ENCODE measurements around the gene CACNA2D1.

The CACNA2D1 gene

GRCh38 chr7:82375129-82375528 lies 68.4 kb downstream of the CACNA2D1 start:
- H4K8ac ChIP-seq (ENCODE audit: low read length), result no peak overlapping the region
- no peak overlapping the region for H3K4me2 ChIP-seq (ENCODE audit: low read length, poor library complexity, severe bottlenecking)
- no peak overlapping the region for H2AFZ ChIP-seq (ENCODE audit: low read depth, low read length)
- no peak overlapping the region for H2AK5ac ChIP-seq (ENCODE audit: low read length, severe bottlenecking)
- H3K18ac ChIP-seq (ENCODE audit: low read depth in 1 of 2, low read length in 2 of 2), result no peak overlapping the region
- no peak overlapping the region for H3K4me3 ChIP-seq (ENCODE audit: insufficient read depth in 1 of 2, low read depth in 1 of 2, low read length in 2 of 2)
- H3K9ac ChIP-seq (ENCODE audit: low read length), result no peak overlapping the region
- H3K36me3 ChIP-seq (ENCODE audit: control insufficient read depth in 1 of 2, insufficient read depth in 2 of 2, low read depth in 1 of 2, low read length in 2 of 2), result no peaks in the 10 kb centered on the region
- no peaks in the 10 kb centered on the region for H3K27me3 ChIP-seq (ENCODE audit: control insufficient read depth in 1 of 2, insufficient read depth in 1 of 2, low read length in 2 of 2)
- no peak overlapping the region for H2BK15ac ChIP-seq (ENCODE audit: low read depth, poor library complexity, severe bottlenecking)
- no peak overlapping the region for H3K14ac ChIP-seq (ENCODE audit: low read length in 2 of 2)
- no peak overlapping the region for H2BK5ac ChIP-seq (ENCODE audit: low read depth, low read length, poor library complexity, severe bottlenecking)
- WGBS, result 100% methylated on average over 1 of the region's 1 CpG
- peaks cover 1% of the 10 kb centered on the region for H3K79me1 ChIP-seq (replicated peaks; ENCODE audit: low read length, poor library complexity, severe bottlenecking)
- H3K9me3 ChIP-seq (ENCODE audit: control insufficient read depth, low read length), result no peaks in the 10 kb centered on the region
- H2BK120ac ChIP-seq (ENCODE audit: low read depth, low read length), result no peak overlapping the region
- no peaks in the 10 kb centered on the region for H3K4me1 ChIP-seq (ENCODE audit: control insufficient read depth, insufficient read depth, low read depth, low read length)
- no peak overlapping the region for H3K23ac ChIP-seq (ENCODE audit: low read length in 2 of 2)
- no peak overlapping the region for H3K4ac ChIP-seq (ENCODE audit: low read depth in 1 of 2, low read length in 2 of 2)
- H2BK12ac ChIP-seq (ENCODE audit: low read length in 2 of 2), result no peak overlapping the region
- no peak for DNase-seq
- H3K27ac ChIP-seq (ENCODE audit: low read length, poor library complexity, severe bottlenecking), result no peak overlapping the region
- no peak overlapping the region for H4K91ac ChIP-seq (ENCODE audit: low read length)

DNA sequence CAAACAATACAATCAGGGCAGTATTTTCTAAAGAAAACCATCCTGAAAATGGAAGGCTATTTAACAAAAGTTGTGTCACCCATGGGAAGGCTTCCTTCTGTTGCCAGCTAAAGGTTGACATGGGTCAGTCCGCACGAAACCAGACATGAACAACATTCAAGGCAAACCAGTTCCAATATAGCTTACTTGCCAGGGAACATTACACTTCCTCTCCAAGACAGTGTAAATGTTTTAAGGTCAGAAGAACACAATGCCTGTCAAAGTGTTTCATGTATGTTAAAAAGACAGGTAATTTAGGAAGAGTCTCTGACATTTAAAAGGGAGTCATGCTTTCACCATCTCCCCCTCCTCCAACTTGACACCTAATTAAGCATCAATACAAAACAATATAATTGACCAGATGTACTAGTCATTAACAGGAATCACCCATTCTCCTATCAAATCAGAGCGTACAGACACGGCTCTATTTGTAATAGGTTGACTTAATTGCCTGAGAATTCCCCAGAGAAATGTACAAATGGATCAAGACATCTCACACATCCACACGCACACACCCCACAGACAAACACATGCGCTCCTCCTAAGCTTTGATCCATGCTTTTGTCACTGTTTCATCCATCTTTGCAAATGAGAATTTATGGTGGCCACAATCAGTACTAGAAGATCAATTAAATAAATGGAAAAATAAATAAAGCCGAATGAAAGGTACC lies 69.5 kb downstream of the CACNA2D1 start:
- no peak for DNase-seq
- H3K79me1 ChIP-seq (replicated peaks; ENCODE audit: low read length, poor library complexity, severe bottlenecking), result peaks cover 1% of the 10 kb centered on the region
- no peak overlapping the region for H3K4me3 ChIP-seq (ENCODE audit: insufficient read depth in 1 of 2, low read depth in 1 of 2, low read length in 2 of 2)
- H3K4ac ChIP-seq (ENCODE audit: low read depth in 1 of 2, low read length in 2 of 2), result no peak overlapping the region
- H4K91ac ChIP-seq (ENCODE audit: low read length), result no peak overlapping the region
- no peak overlapping the region for H2AK5ac ChIP-seq (ENCODE audit: low read length, severe bottlenecking)
- no peak overlapping the region for H2BK5ac ChIP-seq (ENCODE audit: low read depth, low read length, poor library complexity, severe bottlenecking)
- H3K27me3 ChIP-seq (ENCODE audit: control insufficient read depth in 1 of 2, insufficient read depth in 1 of 2, low read length in 2 of 2), result no peaks in the 10 kb centered on the region
- no peak overlapping the region for H3K18ac ChIP-seq (ENCODE audit: low read depth in 1 of 2, low read length in 2 of 2)
- no peak overlapping the region for H3K9ac ChIP-seq (ENCODE audit: low read length)
- H3K27ac ChIP-seq (ENCODE audit: low read length, poor library complexity, severe bottlenecking), result no peak overlapping the region
- WGBS, result 50% methylated on average over 3 of the region's 7 CpGs
- no peak overlapping the region for H4K8ac ChIP-seq (ENCODE audit: low read length)
- no peak overlapping the region for H3K14ac ChIP-seq (ENCODE audit: low read length in 2 of 2)
- no peak overlapping the region for H3K4me2 ChIP-seq (ENCODE audit: low read length, poor library complexity, severe bottlenecking)
- no peak overlapping the region for H2BK120ac ChIP-seq (ENCODE audit: low read depth, low read length)
- no peak overlapping the region for H2AFZ ChIP-seq (ENCODE audit: low read depth, low read length)
- no peak overlapping the region for H3K23ac ChIP-seq (ENCODE audit: low read length in 2 of 2)
- no peaks in the 10 kb centered on the region for H3K4me1 ChIP-seq (ENCODE audit: control insufficient read depth, insufficient read depth, low read depth, low read length)
- no peak overlapping the region for H2BK12ac ChIP-seq (ENCODE audit: low read length in 2 of 2)
- H3K36me3 ChIP-seq (ENCODE audit: control insufficient read depth in 1 of 2, insufficient read depth in 2 of 2, low read depth in 1 of 2, low read length in 2 of 2), result no peaks in the 10 kb centered on the region
- no peaks in the 10 kb centered on the region for H3K9me3 ChIP-seq (ENCODE audit: control insufficient read depth, low read length)
- H2BK15ac ChIP-seq (ENCODE audit: low read depth, poor library complexity, severe bottlenecking), result no peak overlapping the region

DNA sequence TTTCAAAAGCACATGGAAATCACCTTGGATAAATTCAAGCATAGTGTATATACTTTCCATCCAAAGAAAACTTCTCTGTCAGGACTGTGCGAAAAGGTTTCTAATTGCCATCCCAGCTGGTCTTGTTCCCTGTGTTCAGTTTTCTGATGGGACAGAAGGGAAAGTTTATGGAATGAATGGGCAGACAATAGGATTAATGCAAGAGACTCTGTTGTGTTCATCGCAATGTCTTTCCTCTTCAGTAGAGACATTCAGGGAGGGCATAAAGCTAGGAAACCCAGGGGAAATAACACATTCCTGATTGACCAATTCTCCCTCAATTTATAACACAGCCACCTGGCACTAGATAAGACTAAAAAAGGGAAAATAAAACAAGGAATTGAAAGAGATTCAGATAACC lies 78.9 kb downstream of the CACNA2D1 start:
- DNase-seq, result no peak
- Histone ChIP-seq H2BK5ac (ENCODE audit: low read depth, low read length, poor library complexity, severe bottlenecking) (no peak overlapping the region), H3K27me3 (ENCODE audit: control insufficient read depth in 1 of 2, insufficient read depth in 1 of 2, low read length in 2 of 2) (no peaks in the 10 kb centered on the region), H3K4me1 (ENCODE audit: control insufficient read depth, insufficient read depth, low read depth, low read length) (no peaks in the 10 kb centered on the region), H2BK12ac (ENCODE audit: low read length in 2 of 2) (no peak overlapping the region), H3K4ac (ENCODE audit: low read depth in 1 of 2, low read length in 2 of 2) (no peak overlapping the region), H2AK5ac (ENCODE audit: low read length, severe bottlenecking) (no peak overlapping the region), H3K4me3 (ENCODE audit: insufficient read depth in 1 of 2, low read depth in 1 of 2, low read length in 2 of 2) (no peak overlapping the region), H3K36me3 (ENCODE audit: control insufficient read depth in 1 of 2, insufficient read depth in 2 of 2, low read depth in 1 of 2, low read length in 2 of 2) (no peaks in the 10 kb centered on the region), H4K8ac (ENCODE audit: low read length) (no peak overlapping the region), H3K9ac (ENCODE audit: low read length) (no peak overlapping the region), H3K14ac (ENCODE audit: low read length in 2 of 2) (no peak overlapping the region), H3K4me2 (ENCODE audit: low read length, poor library complexity, severe bottlenecking) (no peak overlapping the region), H2BK15ac (ENCODE audit: low read depth, poor library complexity, severe bottlenecking) (no peak overlapping the region), H3K27ac (ENCODE audit: low read length, poor library complexity, severe bottlenecking) (no peak overlapping the region), H3K18ac (ENCODE audit: low read depth in 1 of 2, low read length in 2 of 2) (no peak overlapping the region), H2BK120ac (ENCODE audit: low read depth, low read length) (no peak overlapping the region), H3K79me1 (replicated peaks; ENCODE audit: low read length, poor library complexity, severe bottlenecking) (peaks cover 2% of the 10 kb centered on the region), H4K91ac (ENCODE audit: low read length) (no peak overlapping the region), H3K9me3 (ENCODE audit: control insufficient read depth, low read length) (no peaks in the 10 kb centered on the region), H2AFZ (ENCODE audit: low read depth, low read length) (no peak overlapping the region), H3K23ac (ENCODE audit: low read length in 2 of 2) (no peak overlapping the region)
- WGBS, result 100% methylated on average over 1 of the region's 2 CpGs

GRCh38 chr7:82364048-82364447 lies 79.5 kb downstream of the CACNA2D1 start:
- no peak overlapping the region for H3K4ac ChIP-seq (ENCODE audit: low read depth in 1 of 2, low read length in 2 of 2)
- H3K27ac ChIP-seq (ENCODE audit: low read length, poor library complexity, severe bottlenecking), result no peak overlapping the region
- no peak overlapping the region for H3K4me3 ChIP-seq (ENCODE audit: insufficient read depth in 1 of 2, low read depth in 1 of 2, low read length in 2 of 2)
- no peak overlapping the region for H3K4me2 ChIP-seq (ENCODE audit: low read length, poor library complexity, severe bottlenecking)
- H3K79me1 ChIP-seq (replicated peaks; ENCODE audit: low read length, poor library complexity, severe bottlenecking), result peaks cover 2% of the 10 kb centered on the region
- DNase-seq, result no peak
- no peak overlapping the region for H2BK5ac ChIP-seq (ENCODE audit: low read depth, low read length, poor library complexity, severe bottlenecking)
- no peak overlapping the region for H2AK5ac ChIP-seq (ENCODE audit: low read length, severe bottlenecking)
- no peaks in the 10 kb centered on the region for H3K36me3 ChIP-seq (ENCODE audit: control insufficient read depth in 1 of 2, insufficient read depth in 2 of 2, low read depth in 1 of 2, low read length in 2 of 2)
- H3K27me3 ChIP-seq (ENCODE audit: control insufficient read depth in 1 of 2, insufficient read depth in 1 of 2, low read length in 2 of 2), result no peaks in the 10 kb centered on the region
- H4K8ac ChIP-seq (ENCODE audit: low read length), result no peak overlapping the region
- no peak overlapping the region for H3K14ac ChIP-seq (ENCODE audit: low read length in 2 of 2)
- H3K9me3 ChIP-seq (ENCODE audit: control insufficient read depth, low read length), result no peaks in the 10 kb centered on the region
- no peak overlapping the region for H3K18ac ChIP-seq (ENCODE audit: low read depth in 1 of 2, low read length in 2 of 2)
- no peak overlapping the region for H4K91ac ChIP-seq (ENCODE audit: low read length)
- no peak overlapping the region for H2AFZ ChIP-seq (ENCODE audit: low read depth, low read length)
- WGBS, result 89% methylated on average over 1 of the region's 1 CpG
- no peak overlapping the region for H3K23ac ChIP-seq (ENCODE audit: low read length in 2 of 2)
- H2BK120ac ChIP-seq (ENCODE audit: low read depth, low read length), result no peak overlapping the region
- no peak overlapping the region for H2BK15ac ChIP-seq (ENCODE audit: low read depth, poor library complexity, severe bottlenecking)
- H3K9ac ChIP-seq (ENCODE audit: low read length), result no peak overlapping the region
- H2BK12ac ChIP-seq (ENCODE audit: low read length in 2 of 2), result no peak overlapping the region
- no peaks in the 10 kb centered on the region for H3K4me1 ChIP-seq (ENCODE audit: control insufficient read depth, insufficient read depth, low read depth, low read length)
